Parathyroid adenoma (tissue), 2 donors: ENCODE measurements around the gene SHC1.

Experiments
- H2AFZ ChIP-seq: fragments of 300-600 bp; sonication (generic); one replicate; pipeline ENCODE4 v1.7.0; 2017; ENCODE audit warnings: antibody characterized with exemption, mild to moderate bottlenecking
- H3K27ac ChIP-seq: fragments of 300-600 bp; sonication (generic); one replicate; pipeline ENCODE4 v1.7.0; 2017
- H3K27me3 ChIP-seq: fragments of 300-600 bp; sonication (generic); one replicate; pipeline ENCODE4 v1.7.0; 2017; ENCODE audit warnings: low read length; ENCODE audit not compliant: control insufficient read depth, insufficient read depth
- H3K36me3 ChIP-seq: fragments of 300-600 bp; sonication (generic); one replicate; pipeline ENCODE4 v1.7.0; 2017; ENCODE audit warnings: low read length; ENCODE audit not compliant: control insufficient read depth, insufficient read depth
- H3K4me1 ChIP-seq: fragments of 300-600 bp; sonication (generic); one replicate; pipeline ENCODE4 v1.7.0; 2017; ENCODE audit warnings: control low read depth
- H3K4me2 ChIP-seq: fragments of 300-600 bp; sonication (generic); one replicate; pipeline ENCODE4 v1.7.0; 2017; ENCODE audit warnings: low read length
- H3K4me3 ChIP-seq: fragments of 300-600 bp; sonication (generic); one replicate; pipeline ENCODE4 v1.7.0; 2017; ENCODE audit warnings: low read depth, low read length
- H3K79me2 ChIP-seq: fragments of 300-600 bp; sonication (generic); one replicate; pipeline ENCODE4 v1.7.0; 2017; ENCODE audit warnings: control low read depth
- H3K9ac ChIP-seq: fragments of 300-600 bp; sonication (generic); one replicate; pipeline ENCODE4 v1.7.0; 2017; ENCODE audit warnings: mild to moderate bottlenecking
- H3K9me3 ChIP-seq: fragments of 300-600 bp; sonication (generic); one replicate; pipeline ENCODE4 v1.7.0; 2017; ENCODE audit warnings: low read length; ENCODE audit not compliant: control insufficient read depth
- TF ChIP-seq, protein P1 (sequence below): fragments of 300-600 bp; sonication (generic); IDR thresholded peaks from one replicate; pipeline ENCODE4 v1.7.0; 2017; ENCODE audit warnings: antibody characterized with exemption, mild to moderate bottlenecking
- donor health status: primary hyperparathyroidism.

SHC1 gene

DNA sequence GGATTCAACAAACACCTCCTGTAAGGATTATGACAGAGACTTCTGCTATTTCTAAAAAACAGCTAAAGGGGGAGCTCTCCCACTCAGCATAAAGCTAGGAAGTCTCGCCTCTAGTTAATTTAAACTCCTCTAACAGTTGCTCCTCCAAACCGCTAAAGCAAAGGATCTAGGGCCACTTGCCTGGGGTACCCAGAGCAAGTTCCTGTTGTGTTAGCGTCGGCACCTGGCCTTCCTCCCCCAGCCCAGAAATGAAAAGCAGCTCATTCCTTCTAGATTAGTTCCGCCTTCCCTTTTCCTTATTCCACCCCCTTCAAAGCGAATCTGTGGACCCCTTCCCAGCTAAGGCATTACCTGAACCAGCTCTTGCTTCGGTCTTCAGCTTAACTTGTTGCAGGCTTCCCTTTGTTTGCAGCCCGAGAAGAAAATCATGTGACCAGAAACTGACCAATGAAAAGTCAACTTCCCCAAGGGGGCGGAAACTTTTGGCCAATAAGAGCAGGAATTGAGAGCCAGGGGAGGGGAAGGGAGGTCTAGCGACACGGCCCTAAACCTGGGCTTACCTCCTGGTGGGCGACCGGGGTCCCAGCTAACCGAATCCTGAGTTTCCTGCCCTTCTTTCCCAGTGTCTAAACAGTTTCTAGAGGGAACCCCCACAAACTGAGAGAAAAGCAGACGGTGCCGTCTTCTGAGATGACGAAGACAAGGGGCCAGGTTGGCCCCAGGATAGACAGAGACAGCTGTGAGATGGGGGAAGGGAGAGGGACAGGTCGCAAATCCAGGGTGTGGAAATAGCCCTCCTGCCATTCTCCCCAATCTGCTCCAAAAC is 14.6 kb downstream of the SHC1 start, which contains the start of gene PBXIP1:
Gene PBXIP1 (minus strand): TSS at position 382 of the 826 bp plus-strand sequence. CDS start 2,378 bp downstream, outside the sequence.
- Histone ChIP-seq H3K4me3 (peak within 1 kb of the TSS; percentile 85), H3K27me3 (no peaks in the 10 kb centered on the region), H3K27ac (peak within 1 kb of the TSS; percentile 56), H3K4me2 (peak within 1 kb of the TSS; percentile 85), H3K9ac (no peak within 1 kb of the TSS), H2AFZ (peak within 1 kb of the TSS; percentile 73), H3K79me2 (no peaks in the 10 kb centered on the region), H3K4me1 (peaks cover 17% of the 10 kb centered on the region), H3K9me3 (no peaks in the 10 kb centered on the region), H3K36me3 (no peaks in the 10 kb centered on the region)
- TF ChIP-seq, protein P1, sequence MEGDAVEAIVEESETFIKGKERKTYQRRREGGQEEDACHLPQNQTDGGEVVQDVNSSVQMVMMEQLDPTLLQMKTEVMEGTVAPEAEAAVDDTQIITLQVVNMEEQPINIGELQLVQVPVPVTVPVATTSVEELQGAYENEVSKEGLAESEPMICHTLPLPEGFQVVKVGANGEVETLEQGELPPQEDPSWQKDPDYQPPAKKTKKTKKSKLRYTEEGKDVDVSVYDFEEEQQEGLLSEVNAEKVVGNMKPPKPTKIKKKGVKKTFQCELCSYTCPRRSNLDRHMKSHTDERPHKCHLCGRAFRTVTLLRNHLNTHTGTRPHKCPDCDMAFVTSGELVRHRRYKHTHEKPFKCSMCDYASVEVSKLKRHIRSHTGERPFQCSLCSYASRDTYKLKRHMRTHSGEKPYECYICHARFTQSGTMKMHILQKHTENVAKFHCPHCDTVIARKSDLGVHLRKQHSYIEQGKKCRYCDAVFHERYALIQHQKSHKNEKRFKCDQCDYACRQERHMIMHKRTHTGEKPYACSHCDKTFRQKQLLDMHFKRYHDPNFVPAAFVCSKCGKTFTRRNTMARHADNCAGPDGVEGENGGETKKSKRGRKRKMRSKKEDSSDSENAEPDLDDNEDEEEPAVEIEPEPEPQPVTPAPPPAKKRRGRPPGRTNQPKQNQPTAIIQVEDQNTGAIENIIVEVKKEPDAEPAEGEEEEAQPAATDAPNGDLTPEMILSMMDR, result no peak

DNA sequence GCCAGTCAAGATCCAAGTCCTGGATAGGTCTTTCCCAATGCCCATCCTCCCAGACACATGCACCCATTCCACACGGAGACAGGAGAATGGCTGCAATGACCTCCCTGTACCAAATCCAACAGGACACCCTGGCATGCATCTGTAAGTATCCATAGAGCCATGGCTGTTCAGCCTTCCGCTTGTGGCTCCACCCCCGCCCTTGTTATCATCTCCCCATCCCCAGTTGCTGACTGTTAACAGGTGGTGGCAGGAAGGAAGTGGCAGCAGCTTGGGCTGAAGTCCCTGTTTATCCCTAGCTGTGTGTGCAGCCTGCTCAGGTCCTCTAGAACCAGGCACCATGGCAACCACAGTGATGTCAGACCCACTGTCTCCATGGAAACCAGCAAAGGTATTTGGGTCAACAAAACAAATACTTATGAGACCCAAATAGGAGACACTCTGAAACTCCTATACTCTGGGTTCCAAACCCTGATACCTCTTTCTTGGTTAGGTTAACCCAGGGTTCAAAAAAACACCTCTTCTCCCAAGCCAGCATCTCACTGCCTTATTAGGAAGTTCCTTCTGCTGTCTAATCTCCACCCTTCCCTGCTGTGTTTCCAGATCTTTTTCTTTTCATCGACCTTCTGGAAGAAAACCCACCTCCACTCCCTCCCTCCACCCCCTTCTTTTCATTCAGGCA is 15.4 kb downstream of the SHC1 start:
- no peaks in the 10 kb centered on the region for H3K9me3 ChIP-seq
- no peak overlapping the region for H3K9ac ChIP-seq
- H3K27ac ChIP-seq, result peak overlapping the region; percentile 56
- no peaks in the 10 kb centered on the region for H3K36me3 ChIP-seq
- H3K4me1 ChIP-seq, result peaks cover 13% of the 10 kb centered on the region
- peak overlapping the region; percentile 85 for H3K4me3 ChIP-seq
- TF ChIP-seq, protein P1, result no peak
- H2AFZ ChIP-seq, result peak overlapping the region; percentile 73
- peak overlapping the region; percentile 85 for H3K4me2 ChIP-seq
- no peaks in the 10 kb centered on the region for H3K79me2 ChIP-seq
- no peaks in the 10 kb centered on the region for H3K27me3 ChIP-seq

DNA sequence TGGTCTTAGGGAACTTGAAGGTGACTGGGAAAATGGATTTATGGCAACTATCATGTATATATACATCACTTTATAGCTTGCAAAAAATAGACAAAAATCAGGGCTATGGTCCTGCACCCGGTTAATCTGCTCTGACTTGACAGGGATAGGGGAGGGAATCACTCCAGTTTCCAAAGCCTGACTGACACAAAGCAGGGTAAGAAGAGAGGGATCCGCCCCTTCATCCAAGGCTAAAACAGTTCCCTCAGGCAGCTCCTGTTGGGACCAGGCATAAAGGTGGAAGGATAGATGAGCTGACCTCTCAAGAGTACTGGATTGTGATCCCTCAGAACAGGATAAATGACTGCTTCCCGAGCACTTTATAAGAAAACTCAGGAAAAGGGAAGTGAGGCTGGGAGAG is 16.0 kb downstream of the SHC1 start:
- peak overlapping the region; percentile 85 for H3K4me2 ChIP-seq
- H3K27ac ChIP-seq, result no peak overlapping the region
- H3K4me3 ChIP-seq, result peak overlapping the region; percentile 85
- H3K36me3 ChIP-seq, result no peaks in the 10 kb centered on the region
- no peaks in the 10 kb centered on the region for H3K9me3 ChIP-seq
- H2AFZ ChIP-seq, result no peak overlapping the region
- peaks cover 13% of the 10 kb centered on the region for H3K4me1 ChIP-seq
- H3K9ac ChIP-seq, result no peak overlapping the region
- TF ChIP-seq, protein P1, result no peak
- no peaks in the 10 kb centered on the region for H3K79me2 ChIP-seq
- H3K27me3 ChIP-seq, result no peaks in the 10 kb centered on the region

DNA sequence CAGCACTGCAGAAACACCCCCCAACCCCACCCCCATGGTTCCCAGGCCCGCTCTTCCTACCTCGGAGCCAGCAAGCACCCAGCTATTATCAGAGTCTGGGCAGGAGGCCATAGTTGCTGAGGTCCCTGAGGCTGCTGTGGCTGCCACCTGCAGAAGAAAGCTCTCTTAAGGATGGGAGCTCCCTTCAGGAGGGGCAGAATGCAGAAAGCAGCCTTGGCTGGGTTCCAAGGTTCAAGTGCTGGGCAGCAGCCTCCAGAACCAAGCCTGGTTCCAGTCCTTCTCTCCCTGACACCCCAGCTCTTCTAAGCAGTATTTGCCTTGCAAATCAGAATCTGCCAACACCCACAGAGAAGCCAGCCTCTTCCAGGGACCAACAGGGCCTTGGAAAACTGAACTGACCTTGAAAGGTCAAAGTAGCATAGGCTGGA is 16.9 kb downstream of the SHC1 start:
- H3K27me3 ChIP-seq, result no peaks in the 10 kb centered on the region
- H2AFZ ChIP-seq, result no peak overlapping the region
- no peaks in the 10 kb centered on the region for H3K9me3 ChIP-seq
- no peak overlapping the region for H3K9ac ChIP-seq
- no peak overlapping the region for H3K4me3 ChIP-seq
- peaks cover 10% of the 10 kb centered on the region for H3K4me1 ChIP-seq
- TF ChIP-seq, protein P1, result no peak
- H3K4me2 ChIP-seq, result peak overlapping the region; percentile 50
- H3K27ac ChIP-seq, result no peak overlapping the region
- no peaks in the 10 kb centered on the region for H3K79me2 ChIP-seq
- H3K36me3 ChIP-seq, result no peaks in the 10 kb centered on the region
